Adipose tissue (tissue), 3 donors: Measurements from ENCODE around the gene APH1B. TPM values are rescaled to one million over a fixed set of nuclear protein-coding genes. Genes with fewer than 3 reads are reported as not detected.
"Not testable (repeated sequence)": the region's sequence is repeated elsewhere in the genome, so short reads cannot be mapped to it uniquely, and the experiment has no call there.

ENCODE experiments used
- H3K27ac ChIP-seq: one replicate; pipeline ENCODE4 v1.5.1; 2013; ENCODE audit warnings: low read depth, low read length
- WGBS, 3 donors: extraction: QIAGEN DNeasy Blood & Tissue Kit; methylation state at CpG; one replicate each; pipeline ENCODE4 v1.1.7; 2013; 5-methylcytosine and 5-hydroxymethylcytosine counted together
- polyA plus RNA-seq, 3 donors: library from polyadenylated mRNA; stranded (reverse); fragments of 200-250 nt; gene quantifications; one replicate each; pipeline ENCODE4 v1.2.3, GENCODE V29; 2013
- donor health status: healthy with polysubstance abuse.
- donor health status: Bipolar disorder and iron deficiency.
- donor health status: healthy.

Gene APH1B
- polyA plus RNA-seq, 3 donors, result 2.6 to 7.9 (median 7.4) TPM

GRCh38 chr15:63320446-63320845 is 43.0 kb downstream of the APH1B start:
- 95 to 98% (median 96%) methylated on average over 7 to 8 of the region's 10 CpGs for WGBS, 3 donors
- H3K27ac ChIP-seq, result not testable (repeated sequence)

- not testable (repeated sequence) for H3K27ac ChIP-seq
- 90 to 96% (median 91%) methylated on average over 7 of the region's 11 CpGs for WGBS, 3 donors
Observed at GRCh38 chr15:63320981-63321380, 43.6 kb downstream of the APH1B start.

- 91 to 92% (median 92%) methylated on average over 28 to 29 of the region's 29 CpGs for WGBS, 3 donors
- no peak overlapping the region for H3K27ac ChIP-seq
Observed at GRCh38 chr15:63321462-63321861, 44.1 kb downstream of the APH1B start.

GRCh38 chr15:63322541-63322940 is 45.1 kb downstream of the APH1B start:
- 18 to 45% (median 32%) methylated on average over 4 of the region's 4 CpGs for WGBS, 3 donors
- no peak overlapping the region for H3K27ac ChIP-seq

- WGBS, 3 donors, result 73 to 85% (median 84%) methylated on average over 9 of the region's 9 CpGs
Observed at GRCh38 chr15:63323798-63324563, 46.6 kb downstream of the APH1B start.

GRCh38 chr15:63324770-63325169 is 47.4 kb downstream of the APH1B start:
- no peak overlapping the region for H3K27ac ChIP-seq
- 91 to 95% (median 93%) methylated on average over 7 of the region's 7 CpGs for WGBS, 3 donors

More at GRCh38 chr15:63323798-63324563, 46.6 kb downstream of the APH1B start:
- no peak overlapping the region for H3K27ac ChIP-seq

GRCh38 chr15:63327648-63328421 is 50.4 kb downstream of the APH1B start:
- no peak overlapping the region for H3K27ac ChIP-seq
- 76 to 83% (median 78%) methylated on average over 12 of the region's 12 CpGs for WGBS, 3 donors

- whole genome bisulfite sequencing, 3 donors, result 95% methylated on average over 5 of the region's 5 CpGs
- no peak overlapping the region for H3K27ac ChIP-seq
Observed at GRCh38 chr15:63329567-63330350, 52.4 kb downstream of the APH1B start.

GRCh38 chr15:63330926-63331325 is 53.5 kb downstream of the APH1B start:
- H3K27ac ChIP-seq, result no peak overlapping the region
- 67 to 88% (median 80%) methylated on average over 10 of the region's 10 CpGs for WGBS, 3 donors

- WGBS, 3 donors, result 90 to 94% (median 92%) methylated on average over 12 of the region's 12 CpGs
- no peak overlapping the region for H3K27ac ChIP-seq
Observed at GRCh38 chr15:63331456-63331855, 54.1 kb downstream of the APH1B start.

GRCh38 chr15:63332367-63333124 is 55.1 kb downstream of the APH1B start:
- no peak overlapping the region for H3K27ac ChIP-seq
- 51 to 60% (median 60%) methylated on average over 9 of the region's 9 CpGs for WGBS, 3 donors

GRCh38 chr15:63334821-63335220 is 57.4 kb downstream of the APH1B start:
- no peak overlapping the region for H3K27ac ChIP-seq

GRCh38 chr15:63335543-63336240 is 58.3 kb downstream of the APH1B start:
- 77 to 87% (median 84%) methylated on average over 8 of the region's 8 CpGs for WGBS, 3 donors
- H3K27ac ChIP-seq, result no peak overlapping the region

More at GRCh38 chr15:63334821-63335220, 57.4 kb downstream of the APH1B start:
- 86 to 90% (median 89%) methylated on average over 2 of the region's 2 CpGs for WGBS, 3 donors

- H3K27ac ChIP-seq, result no peak overlapping the region
- 82 to 95% (median 88%) methylated on average over 4 of the region's 4 CpGs for WGBS, 3 donors
Observed at GRCh38 chr15:63337046-63337445, 59.6 kb downstream of the APH1B start.

GRCh38 chr15:63338170-63338569 is 60.8 kb downstream of the APH1B start:
- H3K27ac ChIP-seq, result no peak overlapping the region

- WGBS, 3 donors, result 78 to 95% (median 94%) methylated on average over 10 of the region's 10 CpGs
- H3K27ac ChIP-seq, result no peak overlapping the region
Observed at GRCh38 chr15:63339006-63339766, 61.8 kb downstream of the APH1B start.

GRCh38 chr15:63339836-63340235 is 62.4 kb downstream of the APH1B start:
- H3K27ac ChIP-seq, result no peak overlapping the region
- WGBS, 3 donors, result 35 to 67% (median 60%) methylated on average over 1 of the region's 1 CpG
